ENCODE measurements around the gene CCIN. TPM values are rescaled to one million over a fixed set of nuclear protein-coding genes. Genes with fewer than 3 reads are reported as not detected.

CCIN gene
- total and polyA plus RNA-seq, 9 of the 15 experiments (the other 6 are each of a cell fraction or from before 2014, with no cell fraction given) = not detected

DNA sequence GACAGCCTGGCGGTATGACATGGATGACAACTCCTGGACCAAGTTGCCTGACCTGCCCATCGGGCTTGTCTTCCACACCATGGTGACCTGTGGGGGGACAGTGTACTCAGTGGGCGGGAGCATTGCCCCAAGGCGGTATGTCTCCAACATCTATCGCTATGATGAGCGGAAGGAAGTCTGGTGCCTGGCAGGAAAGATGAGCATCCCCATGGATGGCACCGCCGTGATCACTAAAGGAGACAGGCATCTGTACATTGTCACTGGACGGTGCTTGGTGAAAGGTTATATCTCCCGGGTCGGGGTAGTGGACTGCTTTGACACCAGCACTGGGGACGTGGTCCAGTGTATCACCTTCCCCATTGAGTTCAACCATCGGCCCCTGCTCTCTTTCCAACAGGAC lies 1.3 kb downstream of the CCIN start:
- ATAC-seq (no peak), DNase-seq (ENCODE audit: extremely low read depth in 1 of 4, low spot score in 3 of 4) (no peak), FAIRE-seq (no peak)
- ChIA-PET POLR2A (interaction anchor here (1.3 kb wide), 1 partner anchor 16 kb away, joined by 4 read pairs; no protein-coding TSS in a partner anchor), CTCF (ENCODE audit: low intra/inter-chr PET ratio) (no interaction called here)
- WGBS (ENCODE audit: insufficient coverage, low coverage, missing lambda C conversion rate) = 20% methylated on average over 13 of the region's 13 CpGs
- no peak overlapping the region for H3K9ac ChIP-seq (ENCODE audit: insufficient read depth in 1 of 2, low read depth in 2 of 2, low read length in 2 of 2)
- H2AFZ ChIP-seq (ENCODE audit: low read depth, low read length) = no peak overlapping the region
- no peaks in the 10 kb centered on the region for H3K9me3 ChIP-seq (replicated peaks; ENCODE audit: control insufficient read depth, insufficient read depth, low read depth, low read length)
- H3K79me2 ChIP-seq (ENCODE audit: control insufficient read depth, insufficient read depth, low read length) = no peaks in the 10 kb centered on the region
- TF ChIP-seq DMBX1 (CRISPR knock-in tag; IDR thresholded peaks at IDR 0.05; ENCODE audit: borderline replicate concordance) = no peak
- TF ChIP-seq ZNF699 (CRISPR knock-in tag; IDR thresholded peaks at IDR 0.05; ENCODE audit: insufficient replicate concordance) = no peak
- TF ChIP-seq, protein P1, sequence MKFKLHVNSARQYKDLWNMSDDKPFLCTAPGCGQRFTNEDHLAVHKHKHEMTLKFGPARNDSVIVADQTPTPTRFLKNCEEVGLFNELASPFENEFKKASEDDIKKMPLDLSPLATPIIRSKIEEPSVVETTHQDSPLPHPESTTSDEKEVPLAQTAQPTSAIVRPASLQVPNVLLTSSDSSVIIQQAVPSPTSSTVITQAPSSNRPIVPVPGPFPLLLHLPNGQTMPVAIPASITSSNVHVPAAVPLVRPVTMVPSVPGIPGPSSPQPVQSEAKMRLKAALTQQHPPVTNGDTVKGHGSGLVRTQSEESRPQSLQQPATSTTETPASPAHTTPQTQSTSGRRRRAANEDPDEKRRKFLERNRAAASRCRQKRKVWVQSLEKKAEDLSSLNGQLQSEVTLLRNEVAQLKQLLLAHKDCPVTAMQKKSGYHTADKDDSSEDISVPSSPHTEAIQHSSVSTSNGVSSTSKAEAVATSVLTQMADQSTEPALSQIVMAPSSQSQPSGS (CRISPR knock-in tag; IDR thresholded peaks at IDR 0.05) = no peak
- H3K27ac ChIP-seq (ENCODE audit: extremely low read depth, low read depth, low read length) = no peak overlapping the region
- no peaks in the 10 kb centered on the region for H4K20me1 ChIP-seq (replicated peaks; ENCODE audit: control insufficient read depth, insufficient read depth, low read length)
- H3K4me2 ChIP-seq (ENCODE audit: insufficient read depth, low read length) = no peak overlapping the region
- no TSS peak for BruUV-seq (replicated peaks)
- H3K27me3 ChIP-seq (ENCODE audit: control insufficient read depth in 2 of 2, insufficient read depth in 2 of 2, low read length in 2 of 2) = peaks cover 0 to 15% of the 10 kb centered on the region in 2 experiments; a peak in 2 of 5 replicates
- H3K4me3 ChIP-seq = no peak overlapping the region
- peaks cover 5 to 16% of the 10 kb centered on the region in 2 experiments; a peak in 4 of 5 replicates for H3K4me1 ChIP-seq (replicated peaks in 1 of 2; ENCODE audit: control insufficient read depth in 2 of 2, insufficient read depth in 2 of 2, low read length in 2 of 2)
- H3K9me1 ChIP-seq (ENCODE audit: control insufficient read depth, insufficient read depth, low read length) = no peaks in the 10 kb centered on the region
- in situ Hi-C loops (cut with MboI) (no loop called here), intact Hi-C loops (cut with micrococcal nuclease) (no loop called here)
- H3K36me3 ChIP-seq (ENCODE audit: control insufficient read depth, insufficient read depth, low read length) = no peaks in the 10 kb centered on the region

DNA sequence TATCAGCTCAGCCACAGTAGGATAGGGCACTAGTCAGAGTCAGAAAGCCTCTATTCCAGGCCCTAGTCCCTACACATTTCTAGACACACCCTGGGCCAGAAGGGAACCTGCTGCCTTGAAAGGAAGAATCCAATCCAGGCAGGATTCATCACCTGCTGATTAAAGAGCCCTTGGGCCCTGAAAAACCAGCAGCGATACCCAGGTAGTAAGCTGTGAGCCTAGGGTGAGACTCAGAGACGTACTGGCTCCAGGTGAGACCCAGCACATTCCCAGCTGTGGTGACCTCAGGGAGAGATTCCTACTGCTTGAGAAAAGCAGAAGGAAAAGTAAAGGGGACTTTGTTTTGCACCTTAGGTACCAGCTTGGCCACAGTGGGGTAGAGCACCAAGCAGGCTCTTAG lies 4.7 kb downstream of the CCIN start:
- no peaks in the 10 kb centered on the region for H4K20me1 ChIP-seq (replicated peaks; ENCODE audit: control insufficient read depth, insufficient read depth, low read length)
- ATAC-seq = no peak
- no peak overlapping the region for H3K4me3 ChIP-seq
- H2AFZ ChIP-seq (ENCODE audit: low read depth, low read length) = no peak overlapping the region
- H3K9me1 ChIP-seq (ENCODE audit: control insufficient read depth, insufficient read depth, low read length) = no peaks in the 10 kb centered on the region
- H3K79me2 ChIP-seq (ENCODE audit: control insufficient read depth, insufficient read depth, low read length) = no peaks in the 10 kb centered on the region
- CTCF ChIA-PET (ENCODE audit: low intra/inter-chr PET ratio) = no interaction called here
- no peak overlapping the region for H3K9ac ChIP-seq (ENCODE audit: insufficient read depth in 1 of 2, low read depth in 2 of 2, low read length in 2 of 2)
- H3K4me1 ChIP-seq (replicated peaks in 1 of 2; ENCODE audit: control insufficient read depth in 2 of 2, insufficient read depth in 2 of 2, low read length in 2 of 2) = peaks cover 3% of the 10 kb centered on the region in 2 experiments; a peak in 3 of 5 replicates
- no TSS peak for BruUV-seq (replicated peaks)
- no peak overlapping the region for H3K27ac ChIP-seq (ENCODE audit: extremely low read depth, low read depth, low read length)
- intact Hi-C loops (cut with micrococcal nuclease) = no loop called here
- DNase-seq (ENCODE audit: extremely low read depth in 1 of 4, low spot score in 3 of 4) = no peak
- H3K4me2 ChIP-seq (ENCODE audit: insufficient read depth, low read length) = no peak overlapping the region
- POLR2A ChIA-PET = interaction anchor here (0.6 to 3.2 kb wide), 2 partner anchors 9 to 17 kb away, joined by 4 to 13 read pairs; partner anchors contain the start of gene CLTA
- TF ChIP-seq, protein P2, sequence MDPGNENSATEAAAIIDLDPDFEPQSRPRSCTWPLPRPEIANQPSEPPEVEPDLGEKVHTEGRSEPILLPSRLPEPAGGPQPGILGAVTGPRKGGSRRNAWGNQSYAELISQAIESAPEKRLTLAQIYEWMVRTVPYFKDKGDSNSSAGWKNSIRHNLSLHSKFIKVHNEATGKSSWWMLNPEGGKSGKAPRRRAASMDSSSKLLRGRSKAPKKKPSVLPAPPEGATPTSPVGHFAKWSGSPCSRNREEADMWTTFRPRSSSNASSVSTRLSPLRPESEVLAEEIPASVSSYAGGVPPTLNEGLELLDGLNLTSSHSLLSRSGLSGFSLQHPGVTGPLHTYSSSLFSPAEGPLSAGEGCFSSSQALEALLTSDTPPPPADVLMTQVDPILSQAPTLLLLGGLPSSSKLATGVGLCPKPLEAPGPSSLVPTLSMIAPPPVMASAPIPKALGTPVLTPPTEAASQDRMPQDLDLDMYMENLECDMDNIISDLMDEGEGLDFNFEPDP (CRISPR knock-in tag; IDR thresholded peaks at IDR 0.05) = no peak
- TF ChIP-seq STAT5B (CRISPR knock-in tag; IDR thresholded peaks at IDR 0.05) = no peak
- TF ChIP-seq BACH1 (tag; IDR thresholded peaks at IDR 0.05) = no peak
- TF ChIP-seq MTA3 (IDR thresholded peaks at IDR 0.05; ENCODE audit: borderline replicate concordance) = no peak
- no peak for TF ChIP-seq ZNF174 (CRISPR knock-in tag; IDR thresholded peaks at IDR 0.05)
- no peak for TF ChIP-seq NFE2L1 (tag; IDR thresholded peaks at IDR 0.05; ENCODE audit: borderline replicate concordance, low read depth)
- TF ChIP-seq GABPB1 (CRISPR knock-in tag; IDR thresholded peaks at IDR 0.05) = no peak
- H3K9me3 ChIP-seq (replicated peaks; ENCODE audit: control insufficient read depth, insufficient read depth, low read depth, low read length) = no peaks in the 10 kb centered on the region
- 49% methylated on average over 2 of the region's 2 CpGs for WGBS (ENCODE audit: insufficient coverage, low coverage, missing lambda C conversion rate)
- FAIRE-seq = no peak
- in situ Hi-C loops (cut with MboI) = no loop called here
- peaks cover 0 to 15% of the 10 kb centered on the region in 2 experiments; a peak in 2 of 5 replicates for H3K27me3 ChIP-seq (ENCODE audit: control insufficient read depth in 2 of 2, insufficient read depth in 2 of 2, low read length in 2 of 2)
- no peaks in the 10 kb centered on the region for H3K36me3 ChIP-seq (ENCODE audit: control insufficient read depth, insufficient read depth, low read length)

All from K562 (cell line).